ENCODE results near the gene VTA1.
A peak's percentile ranks its signal among the peaks of the same experiment; 100 is the strongest.
"Not testable (repeated sequence)": the region's sequence is repeated elsewhere in the genome, so short reads cannot be mapped to it uniquely, and the experiment has no call there.

The VTA1 gene

GRCh38 chr6:142155895-142156757, 9.1 kb downstream of the VTA1 start:
- no peak overlapping the region for H3K27ac ChIP-seq
- TF ChIP-seq CTCF (IDR thresholded peaks at IDR 0.05) (peak; percentile 66), ZFX (IDR thresholded peaks at IDR 0.05; ENCODE audit: borderline replicate concordance) (no peak)

GRCh38 chr6:142156758-142157068, 9.7 kb downstream of the VTA1 start:
- not testable (repeated sequence) for H3K27ac ChIP-seq
- peak; percentile 24 for TF ChIP-seq CTCF (IDR thresholded peaks at IDR 0.05)

GRCh38 chr6:142162780-142163179, 15.7 kb downstream of the VTA1 start:
- TF ChIP-seq ZFX (IDR thresholded peaks at IDR 0.05; ENCODE audit: borderline replicate concordance) (no peak), CTCF (IDR thresholded peaks at IDR 0.05) (no peak)
- peak overlapping the region; percentile 59 for H3K27ac ChIP-seq

GRCh38 chr6:142165227-142165626, 18.2 kb downstream of the VTA1 start:
- H3K27ac ChIP-seq, result no peak overlapping the region
- TF ChIP-seq CTCF (IDR thresholded peaks at IDR 0.05) (no peak), ZFX (IDR thresholded peaks at IDR 0.05; ENCODE audit: borderline replicate concordance) (no peak)

- no peak for TF ChIP-seq CTCF (IDR thresholded peaks at IDR 0.05)
- TF ChIP-seq ZFX (IDR thresholded peaks at IDR 0.05; ENCODE audit: borderline replicate concordance), result no peak
- H3K27ac ChIP-seq, result no peak overlapping the region
These were observed 20.0 kb downstream of the VTA1 start for GRCh38 chr6:142167071-142167470.

- TF ChIP-seq ZFX (IDR thresholded peaks at IDR 0.05; ENCODE audit: borderline replicate concordance) (no peak), CTCF (IDR thresholded peaks at IDR 0.05) (no peak)
- H3K27ac ChIP-seq, result no peak overlapping the region
These were observed 20.4 kb downstream of the VTA1 start for GRCh38 chr6:142167486-142167885.

- H3K27ac ChIP-seq, result peak overlapping the region; percentile 66
- TF ChIP-seq CTCF (IDR thresholded peaks at IDR 0.05), result no peak
- no peak for TF ChIP-seq ZFX (IDR thresholded peaks at IDR 0.05; ENCODE audit: borderline replicate concordance)
These were observed 24.3 kb downstream of the VTA1 start for GRCh38 chr6:142171351-142171750.

All from 22Rv1 (cell line).